Peyer's patch (tissue), 4 donors: ENCODE results near the gene NPLOC4.

Source experiments
- CTCF ChIP-seq, 6 experiments: fragments of 450-650 bp in 4 of 6; fragments of 200-600 bp in 2 of 6; sonication (generic) in 1 of 6; IDR thresholded peaks; one replicate each; pipeline ENCODE4 v1.5.1; 2017 to 2019; ENCODE audit warnings: antibody characterized with exemption in 6 of 6, mild to moderate bottlenecking in 3 of 6, moderate library complexity in 1 of 6
- POLR2A ChIP-seq, 2 donors: fragments of 450-650 bp; IDR thresholded peaks; one replicate each; pipeline ENCODE4 v1.5.1; 2017; ENCODE audit warnings: antibody characterized with exemption in 2 of 2, mild to moderate bottlenecking in 2 of 2, moderate library complexity in 2 of 2

- TF ChIP-seq CTCF (IDR thresholded peaks at IDR 0.05) (no peak), POLR2A (IDR thresholded peaks at IDR 0.05) (no peak)
These were observed 53.1 kb downstream of the NPLOC4 start for GRCh38 chr17:81583589-81584342.
